ENCODE measurements around the gene PPP4R4.

PPP4R4 gene

GRCh38 chr14:94171208-94171607 lies 2.9 kb upstream of the PPP4R4 start:
- peak; percentile 7 for DNase-seq (ENCODE audit: extremely low read depth, low read depth)
- TF ChIP-seq CTCF (IDR thresholded peaks at IDR 0.05; ENCODE audit: low read depth, low read length) = no peak

DNA sequence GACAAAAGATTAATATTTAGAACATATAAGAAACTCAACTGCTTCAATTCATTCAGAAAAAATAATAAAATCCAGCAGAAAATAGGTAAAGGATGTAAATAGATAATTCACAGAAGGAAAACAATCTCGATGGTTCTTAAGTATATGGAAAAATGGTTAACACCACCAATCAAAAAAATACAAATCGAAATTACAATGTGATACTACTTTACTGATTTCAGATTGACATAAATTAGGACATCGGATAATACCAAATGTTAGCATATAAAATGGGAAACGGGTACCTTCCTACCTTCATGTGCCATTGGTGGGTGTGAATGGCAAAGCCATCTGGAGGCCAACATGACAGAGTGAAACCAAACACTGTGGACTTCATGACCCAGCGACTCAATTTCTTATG lies 1.6 kb upstream of the PPP4R4 start:
- DNase-seq (ENCODE audit: extremely low read depth, low read depth) = no peak
- TF ChIP-seq CTCF (IDR thresholded peaks at IDR 0.05; ENCODE audit: low read depth, low read length) = no peak

- no peak for TF ChIP-seq CTCF (IDR thresholded peaks at IDR 0.05; ENCODE audit: low read depth, low read length)
- DNase-seq (ENCODE audit: extremely low read depth, low read depth) = no peak
Measured at GRCh38 chr14:94173471-94173884, 644 bp upstream of the PPP4R4 start.

GRCh38 chr14:94174604-94175010 lies 485 bp downstream of the PPP4R4 start:
- DNase-seq (ENCODE audit: extremely low read depth, low read depth) = no peak
- no peak for TF ChIP-seq CTCF (IDR thresholded peaks at IDR 0.05; ENCODE audit: low read depth, low read length)

- TF ChIP-seq CTCF (IDR thresholded peaks at IDR 0.05; ENCODE audit: low read depth, low read length) = no peak
- DNase-seq (ENCODE audit: extremely low read depth, low read depth) = no peak
Measured at GRCh38 chr14:94175011-94175745, 1.1 kb downstream of the PPP4R4 start.

GRCh38 chr14:94175747-94176146 lies 1.6 kb downstream of the PPP4R4 start:
- TF ChIP-seq CTCF (IDR thresholded peaks at IDR 0.05; ENCODE audit: low read depth, low read length) = no peak
- DNase-seq (ENCODE audit: extremely low read depth, low read depth) = no peak

DNA sequence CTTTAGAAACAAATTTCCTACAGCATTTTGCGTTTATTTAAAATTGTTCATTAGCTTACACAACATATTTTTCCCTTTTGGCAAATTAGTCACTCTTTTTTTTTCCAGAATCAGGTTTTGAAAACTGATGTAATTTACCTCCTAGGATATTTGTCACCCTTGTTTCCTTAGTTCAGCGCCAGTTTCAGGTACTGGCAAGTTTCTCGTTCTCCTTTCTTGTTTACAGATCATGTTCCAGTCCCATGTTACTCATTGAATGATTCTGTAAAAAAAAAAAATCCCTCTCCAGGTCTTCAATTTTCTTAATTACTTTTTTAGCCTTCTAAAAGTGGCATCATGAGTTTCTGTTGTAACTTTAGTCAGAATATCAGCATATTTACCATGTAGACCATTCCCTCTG lies 2.7 kb downstream of the PPP4R4 start:
- DNase-seq (ENCODE audit: extremely low read depth, low read depth) = no peak
- no peak for TF ChIP-seq CTCF (IDR thresholded peaks at IDR 0.05; ENCODE audit: low read depth, low read length)

Measured in AG09319 (cell line).